Fibroblast of skin of scalp (primary cell): ENCODE measurements around the gene MT4. TPM values are rescaled to one million over a fixed set of nuclear protein-coding genes. Genes with fewer than 3 reads are reported as not detected.

ENCODE experiments used
- DNase-seq: peaks from one replicate; pipeline ENCODE4 v3.0.0-alpha.2; 2013
- polyA plus RNA-seq, 2 experiments: library from polyadenylated mRNA; unstranded; fragments of 120-200 nt; gene quantifications; one replicate each; pipeline ENCODE4 v1.2.1, GENCODE V29; 2013; ENCODE audit not compliant: insufficient read length in 2 of 2

The MT4 gene
- not detected for polyA plus RNA-seq (2013, experiment 1 of 2; ENCODE audit: insufficient read length)
- not detected for polyA plus RNA-seq (2013, experiment 2 of 2; ENCODE audit: insufficient read length)

- no peak for DNase-seq
These were observed at the start of gene MT4 for GRCh38 chr16:56564793-56565477. MT4 (plus strand) TSS chr16:56565073; CDS start chr16:56565129, 56 bp downstream.

GRCh38 chr16:56515665-56516064 is 49.2 kb upstream of the MT4 start:
- DNase-seq: no peak

GRCh38 chr16:56517206-56517605 is 47.7 kb upstream of the MT4 start:
- DNase-seq: no peak

- DNase-seq: peak; percentile 20
These were observed 46.4 kb upstream of the MT4 start for GRCh38 chr16:56518425-56518824.

- peak; percentile 84 for DNase-seq
These were observed 45.2 kb upstream of the MT4 start, which contains the start of gene BBS2 for GRCh38 chr16:56519459-56520250. BBS2 (minus strand) TSS chr16:56520024; CDS start chr16:56519862, 162 bp downstream.

GRCh38 chr16:56520251-56520577 is 44.7 kb upstream of the MT4 start:
- no peak for DNase-seq

- peak; percentile 82 for DNase-seq
These were observed 39.6 kb upstream of the MT4 start for GRCh38 chr16:56525236-56525635.

GRCh38 chr16:56530872-56531271 is 34.0 kb upstream of the MT4 start:
- no peak for DNase-seq

GRCh38 chr16:56532714-56533113 is 32.2 kb upstream of the MT4 start:
- DNase-seq: no peak

- no peak for DNase-seq
These were observed 30.0 kb upstream of the MT4 start for GRCh38 chr16:56534847-56535383.

GRCh38 chr16:56538331-56538730 is 26.5 kb upstream of the MT4 start:
- no peak for DNase-seq

- DNase-seq: no peak
These were observed 25.2 kb upstream of the MT4 start for GRCh38 chr16:56539656-56540055.

GRCh38 chr16:56542039-56542438 is 22.8 kb upstream of the MT4 start:
- DNase-seq: no peak

- DNase-seq: peak; percentile 19
These were observed 17.5 kb upstream of the MT4 start for GRCh38 chr16:56547120-56547948.

- DNase-seq: no peak
These were observed 16.8 kb upstream of the MT4 start for GRCh38 chr16:56547949-56548567.

GRCh38 chr16:56549161-56549560 is 15.7 kb upstream of the MT4 start:
- DNase-seq: no peak

GRCh38 chr16:56549744-56550385 is 15.0 kb upstream of the MT4 start:
- DNase-seq: no peak

GRCh38 chr16:56551796-56552738 is 12.8 kb upstream of the MT4 start:
- no peak for DNase-seq

GRCh38 chr16:56554441-56554840 is 10.4 kb upstream of the MT4 start:
- DNase-seq: no peak

- DNase-seq: peak; percentile 69
These were observed 6.7 kb upstream of the MT4 start for GRCh38 chr16:56558024-56558747.
